ENCODE measurements around the gene TEKT5.

TEKT5 gene

GRCh38 chr16:10663744-10664143 lies 31.0 kb downstream of the TEKT5 start:
- Histone ChIP-seq H4K20me1 (ENCODE audit: insufficient read depth, low read length) (no peaks in the 10 kb centered on the region), H3K4me3 (ENCODE audit: low read length) (no peak overlapping the region), H3K27me3 (replicated peaks; ENCODE audit: insufficient read depth, low read length) (no peaks in the 10 kb centered on the region), H2AFZ (ENCODE audit: low read length) (no peak overlapping the region), H3K27ac (ENCODE audit: low read length) (no peak overlapping the region), H3K79me2 (ENCODE audit: low read length) (no peaks in the 10 kb centered on the region), H3K4me2 (ENCODE audit: low read depth, low read length) (no peak overlapping the region), H3K9me2 (replicated peaks; ENCODE audit: insufficient read depth, low read length) (no peaks in the 10 kb centered on the region), H3F3A (ENCODE audit: insufficient read depth, low read length) (no peaks in the 10 kb centered on the region), H3K9me3 (replicated peaks; ENCODE audit: insufficient read depth, low read length) (no peaks in the 10 kb centered on the region), H3K4me1 (ENCODE audit: low read length) (peaks cover 5% of the 10 kb centered on the region; the same call in 1 of the 2 replicates), H3K36me3 (replicated peaks; ENCODE audit: insufficient read depth, low read length) (no peaks in the 10 kb centered on the region), H3K9ac (ENCODE audit: low read length) (no peak overlapping the region)
- TF ChIP-seq EZH2phosphoT487 (IDR thresholded peaks at IDR 0.05; ENCODE audit: low read length) (no peak), EZH2 (optimal IDR thresholded peaks at IDR 0.05; ENCODE audit: low read depth, low read length) (no peak)
- TF ChIP-seq, protein P1, sequence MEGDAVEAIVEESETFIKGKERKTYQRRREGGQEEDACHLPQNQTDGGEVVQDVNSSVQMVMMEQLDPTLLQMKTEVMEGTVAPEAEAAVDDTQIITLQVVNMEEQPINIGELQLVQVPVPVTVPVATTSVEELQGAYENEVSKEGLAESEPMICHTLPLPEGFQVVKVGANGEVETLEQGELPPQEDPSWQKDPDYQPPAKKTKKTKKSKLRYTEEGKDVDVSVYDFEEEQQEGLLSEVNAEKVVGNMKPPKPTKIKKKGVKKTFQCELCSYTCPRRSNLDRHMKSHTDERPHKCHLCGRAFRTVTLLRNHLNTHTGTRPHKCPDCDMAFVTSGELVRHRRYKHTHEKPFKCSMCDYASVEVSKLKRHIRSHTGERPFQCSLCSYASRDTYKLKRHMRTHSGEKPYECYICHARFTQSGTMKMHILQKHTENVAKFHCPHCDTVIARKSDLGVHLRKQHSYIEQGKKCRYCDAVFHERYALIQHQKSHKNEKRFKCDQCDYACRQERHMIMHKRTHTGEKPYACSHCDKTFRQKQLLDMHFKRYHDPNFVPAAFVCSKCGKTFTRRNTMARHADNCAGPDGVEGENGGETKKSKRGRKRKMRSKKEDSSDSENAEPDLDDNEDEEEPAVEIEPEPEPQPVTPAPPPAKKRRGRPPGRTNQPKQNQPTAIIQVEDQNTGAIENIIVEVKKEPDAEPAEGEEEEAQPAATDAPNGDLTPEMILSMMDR (IDR thresholded peaks at IDR 0.05; ENCODE audit: low read length), result no peak
- no peak for DNase-seq

GRCh38 chr16:10663146-10663545 lies 31.6 kb downstream of the TEKT5 start:
- Histone ChIP-seq H3K36me3 (replicated peaks; ENCODE audit: insufficient read depth, low read length) (no peaks in the 10 kb centered on the region), H3K4me1 (ENCODE audit: low read length) (peaks cover 5% of the 10 kb centered on the region; the same call in 1 of the 2 replicates), H3K27me3 (replicated peaks; ENCODE audit: insufficient read depth, low read length) (no peaks in the 10 kb centered on the region), H3K9me2 (replicated peaks; ENCODE audit: insufficient read depth, low read length) (no peaks in the 10 kb centered on the region), H3K4me3 (ENCODE audit: low read length) (no peak overlapping the region), H3K79me2 (ENCODE audit: low read length) (no peaks in the 10 kb centered on the region), H3K4me2 (ENCODE audit: low read depth, low read length) (no peak overlapping the region), H4K20me1 (ENCODE audit: insufficient read depth, low read length) (no peaks in the 10 kb centered on the region), H3K9ac (ENCODE audit: low read length) (no peak overlapping the region), H3K9me3 (replicated peaks; ENCODE audit: insufficient read depth, low read length) (no peaks in the 10 kb centered on the region), H2AFZ (ENCODE audit: low read length) (no peak overlapping the region), H3K27ac (ENCODE audit: low read length) (no peak overlapping the region), H3F3A (ENCODE audit: insufficient read depth, low read length) (no peaks in the 10 kb centered on the region)
- DNase-seq, result no peak
- TF ChIP-seq EZH2 (optimal IDR thresholded peaks at IDR 0.05; ENCODE audit: low read depth, low read length) (no peak), EZH2phosphoT487 (IDR thresholded peaks at IDR 0.05; ENCODE audit: low read length) (no peak)
- TF ChIP-seq, protein P1 (IDR thresholded peaks at IDR 0.05; ENCODE audit: low read length), result no peak

- no peak overlapping the region for H3K9ac ChIP-seq (ENCODE audit: low read length)
- TF ChIP-seq EZH2phosphoT487 (IDR thresholded peaks at IDR 0.05; ENCODE audit: low read length) (no peak), EZH2 (optimal IDR thresholded peaks at IDR 0.05; ENCODE audit: low read depth, low read length) (no peak)
- TF ChIP-seq, protein P1 (IDR thresholded peaks at IDR 0.05; ENCODE audit: low read length), result no peak
- H2AFZ ChIP-seq (ENCODE audit: low read length), result no peak overlapping the region
- no peaks in the 10 kb centered on the region for H3K9me2 ChIP-seq (replicated peaks; ENCODE audit: insufficient read depth, low read length)
- peak; percentile 68 for DNase-seq
- H3F3A ChIP-seq (ENCODE audit: insufficient read depth, low read length), result no peaks in the 10 kb centered on the region
- no peaks in the 10 kb centered on the region for H3K36me3 ChIP-seq (replicated peaks; ENCODE audit: insufficient read depth, low read length)
- no peaks in the 10 kb centered on the region for H3K27me3 ChIP-seq (replicated peaks; ENCODE audit: insufficient read depth, low read length)
- no peak overlapping the region for H3K4me3 ChIP-seq (ENCODE audit: low read length)
- H3K4me1 ChIP-seq (ENCODE audit: low read length), result peaks cover 5% of the 10 kb centered on the region; the same call in 1 of the 2 replicates
- no peaks in the 10 kb centered on the region for H3K79me2 ChIP-seq (ENCODE audit: low read length)
- no peaks in the 10 kb centered on the region for H4K20me1 ChIP-seq (ENCODE audit: insufficient read depth, low read length)
- H3K9me3 ChIP-seq (replicated peaks; ENCODE audit: insufficient read depth, low read length), result no peaks in the 10 kb centered on the region
- no peak overlapping the region for H3K4me2 ChIP-seq (ENCODE audit: low read depth, low read length)
- H3K27ac ChIP-seq (ENCODE audit: low read length), result no peak overlapping the region
These were observed 32.5 kb downstream of the TEKT5 start for GRCh38 chr16:10662212-10662611.
